ENCODE measurements around the gene CD48.
"Not testable (repeated sequence)": the region's sequence is repeated elsewhere in the genome, so short reads cannot be mapped to it uniquely, and the experiment has no call there.

Gene CD48

DNA sequence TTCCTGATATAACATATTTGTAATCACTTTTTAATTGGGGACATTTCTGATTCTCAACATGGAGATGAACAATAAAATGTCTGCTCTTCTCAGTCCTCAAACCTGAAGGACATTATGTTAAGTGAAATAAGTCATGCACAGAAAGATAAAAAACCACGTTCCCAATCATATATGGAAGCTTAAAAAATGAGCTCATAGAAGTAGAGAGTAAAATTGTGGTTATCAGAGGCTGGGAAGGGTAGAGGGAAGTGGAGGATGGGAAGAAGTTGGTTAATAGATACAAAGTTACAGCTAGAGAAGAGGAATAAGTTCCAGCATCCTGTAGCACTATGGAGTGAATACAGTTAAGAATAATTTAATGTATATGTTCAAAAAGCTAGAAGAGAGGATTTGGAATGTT, 1.5 kb upstream of the CD48 start:
- TF ChIP-seq, protein P1, sequence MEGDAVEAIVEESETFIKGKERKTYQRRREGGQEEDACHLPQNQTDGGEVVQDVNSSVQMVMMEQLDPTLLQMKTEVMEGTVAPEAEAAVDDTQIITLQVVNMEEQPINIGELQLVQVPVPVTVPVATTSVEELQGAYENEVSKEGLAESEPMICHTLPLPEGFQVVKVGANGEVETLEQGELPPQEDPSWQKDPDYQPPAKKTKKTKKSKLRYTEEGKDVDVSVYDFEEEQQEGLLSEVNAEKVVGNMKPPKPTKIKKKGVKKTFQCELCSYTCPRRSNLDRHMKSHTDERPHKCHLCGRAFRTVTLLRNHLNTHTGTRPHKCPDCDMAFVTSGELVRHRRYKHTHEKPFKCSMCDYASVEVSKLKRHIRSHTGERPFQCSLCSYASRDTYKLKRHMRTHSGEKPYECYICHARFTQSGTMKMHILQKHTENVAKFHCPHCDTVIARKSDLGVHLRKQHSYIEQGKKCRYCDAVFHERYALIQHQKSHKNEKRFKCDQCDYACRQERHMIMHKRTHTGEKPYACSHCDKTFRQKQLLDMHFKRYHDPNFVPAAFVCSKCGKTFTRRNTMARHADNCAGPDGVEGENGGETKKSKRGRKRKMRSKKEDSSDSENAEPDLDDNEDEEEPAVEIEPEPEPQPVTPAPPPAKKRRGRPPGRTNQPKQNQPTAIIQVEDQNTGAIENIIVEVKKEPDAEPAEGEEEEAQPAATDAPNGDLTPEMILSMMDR (IDR thresholded peaks at IDR 0.05; ENCODE audit: low read depth, low read length) = no peak
- no peak for DNase-seq (ENCODE audit: extremely low read depth, low read depth)

DNA sequence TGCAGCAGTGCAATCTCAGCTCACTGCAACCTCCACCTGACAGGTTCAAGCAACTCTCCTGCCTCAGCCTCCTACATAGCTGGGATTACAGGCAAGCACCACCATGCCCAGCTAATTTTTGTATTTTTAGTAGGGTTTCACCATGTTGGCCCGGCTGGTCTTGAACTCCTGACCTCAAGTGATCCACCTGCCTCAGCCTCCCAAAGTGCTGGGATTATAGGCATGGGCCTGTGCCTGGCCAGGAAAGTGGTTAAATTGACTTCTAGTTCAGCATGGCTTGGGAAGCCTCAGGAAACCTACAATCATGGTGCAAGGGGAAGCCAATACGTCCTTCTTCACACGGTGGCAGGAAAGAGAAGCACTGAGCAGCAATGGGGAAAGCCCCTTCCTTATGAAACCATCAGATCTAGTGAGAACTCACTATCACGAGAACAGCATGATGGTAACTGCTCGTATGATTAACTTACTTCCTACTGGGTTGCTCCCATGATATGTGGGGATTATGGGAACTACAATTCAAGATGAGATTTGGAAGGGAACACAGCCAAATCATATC, 981 bp upstream of the CD48 start:
- not testable (repeated sequence) for DNase-seq (ENCODE audit: extremely low read depth, low read depth)

DNA sequence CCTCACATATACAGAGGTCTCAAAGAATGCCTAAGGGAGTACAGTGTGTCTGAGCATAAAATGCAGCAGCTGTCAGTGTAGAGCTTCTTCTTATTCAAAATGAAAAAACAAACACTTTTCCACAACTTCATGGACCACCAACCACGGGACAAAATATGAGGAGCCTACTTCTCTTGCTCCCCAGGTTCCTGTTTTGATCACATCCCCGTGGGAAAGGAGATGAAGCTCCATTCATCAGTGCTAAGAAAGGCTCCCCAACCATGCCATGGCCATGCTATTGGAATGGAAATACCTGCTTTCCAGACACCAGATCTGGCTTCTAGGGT, 383 bp downstream of the CD48 start:
- TF ChIP-seq, protein P1 (IDR thresholded peaks at IDR 0.05; ENCODE audit: low read depth, low read length) = no peak
- DNase-seq (ENCODE audit: extremely low read depth, low read depth) = no peak

DNA sequence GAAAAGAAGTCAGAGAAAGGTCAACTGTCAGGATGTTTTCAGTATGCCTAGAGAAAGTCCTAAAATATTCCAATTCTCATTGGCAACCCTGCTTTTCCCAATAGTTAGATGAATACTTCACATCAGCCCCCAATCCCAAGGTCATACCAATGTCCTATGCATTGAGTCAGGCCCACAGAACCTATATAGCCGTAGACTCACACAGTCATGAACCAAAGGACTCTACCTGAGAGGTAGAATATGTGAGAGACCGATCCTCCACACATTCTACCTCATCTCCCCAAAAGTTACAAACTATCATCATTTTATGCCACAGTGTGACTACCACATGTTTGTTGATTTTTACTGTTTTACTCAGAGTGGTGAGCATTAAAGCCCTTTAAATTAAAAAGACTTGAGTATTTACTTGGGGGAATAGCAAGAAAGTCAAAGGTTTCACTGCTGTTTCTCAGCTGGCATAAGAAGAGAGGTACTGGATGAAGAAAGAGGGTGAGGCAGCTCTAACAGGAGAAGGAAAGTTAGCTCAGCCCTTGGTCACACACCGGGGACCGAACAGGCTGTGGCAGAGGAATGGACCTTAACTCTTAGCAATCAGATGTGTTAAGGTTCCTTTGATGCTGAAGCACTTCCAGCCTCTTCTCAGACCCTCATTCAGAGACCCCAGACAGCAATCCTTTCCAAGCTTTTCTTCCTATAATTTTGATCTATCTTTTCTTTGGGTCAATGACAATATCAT, 937 bp downstream of the CD48 start:
- no peak for DNase-seq (ENCODE audit: extremely low read depth, low read depth)
- TF ChIP-seq, protein P1 (IDR thresholded peaks at IDR 0.05; ENCODE audit: low read depth, low read length) = no peak

DNA sequence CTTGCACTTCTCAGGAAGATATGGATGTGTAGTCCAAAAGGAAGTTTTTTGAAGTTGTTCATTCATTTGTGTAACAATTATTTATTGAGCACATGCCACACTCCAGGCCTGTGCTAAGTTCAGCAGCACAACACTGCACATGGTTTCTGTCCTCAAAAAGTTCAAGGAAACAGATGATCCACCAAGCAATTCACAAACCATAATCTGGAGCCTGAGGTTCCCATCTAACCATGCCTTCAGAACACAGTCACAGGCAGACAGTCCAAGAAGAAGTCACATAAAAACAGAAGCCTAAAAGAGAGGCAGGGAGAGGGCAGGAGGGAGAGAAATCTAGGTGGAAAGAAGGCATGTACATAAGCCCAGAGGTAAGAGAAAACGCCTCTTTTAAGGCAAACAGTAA, 1.9 kb downstream of the CD48 start:
- DNase-seq (ENCODE audit: extremely low read depth, low read depth) = no peak
- TF ChIP-seq, protein P1 (IDR thresholded peaks at IDR 0.05; ENCODE audit: low read depth, low read length) = no peak

DNA sequence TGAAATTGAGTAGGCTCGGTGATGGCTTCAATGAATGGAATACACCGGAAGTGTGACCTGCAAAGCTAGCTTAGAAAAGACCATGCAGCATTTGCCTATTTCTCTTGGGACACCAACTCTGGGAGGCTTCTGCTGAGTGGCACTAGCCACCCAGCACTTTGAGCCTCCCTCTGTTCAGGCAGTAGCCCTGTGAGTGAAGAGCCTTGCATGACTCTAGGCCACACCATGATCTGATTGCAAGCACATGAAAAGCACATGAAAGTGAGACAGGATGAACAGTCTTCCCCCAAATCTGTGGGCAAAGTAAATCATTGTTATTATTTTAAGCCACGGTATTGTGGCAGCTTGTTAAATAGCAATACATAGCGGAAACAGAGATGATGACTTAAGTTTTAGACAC, 2.8 kb downstream of the CD48 start:
- no peak for DNase-seq (ENCODE audit: extremely low read depth, low read depth)

DNA sequence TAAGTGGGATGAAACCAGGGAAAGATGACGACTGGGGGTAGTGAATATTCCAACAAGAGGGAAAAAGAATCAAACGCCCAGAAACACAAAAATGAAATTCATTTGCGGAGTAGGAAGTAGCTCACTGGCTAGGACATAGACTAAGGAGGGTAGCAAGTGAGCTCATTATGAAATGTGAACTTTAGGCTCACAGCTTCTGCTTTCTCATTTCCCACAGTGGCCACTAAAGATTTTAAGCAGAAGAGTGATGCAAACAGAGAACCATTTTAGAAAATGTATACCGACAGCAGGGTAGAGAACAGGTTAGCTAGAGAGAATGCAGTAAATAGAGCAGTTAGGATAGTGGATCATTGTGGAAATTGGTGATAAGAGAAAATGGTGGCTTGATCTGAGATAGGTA, 3.5 kb downstream of the CD48 start:
- TF ChIP-seq, protein P1 (IDR thresholded peaks at IDR 0.05; ENCODE audit: low read depth, low read length) = no peak
- no peak for DNase-seq (ENCODE audit: extremely low read depth, low read depth)

More for the DNA sequence above, 2.8 kb downstream of the CD48 start:
- TF ChIP-seq, protein P1 (IDR thresholded peaks at IDR 0.05; ENCODE audit: low read depth, low read length) = no peak
